Measurements from ENCODE around the gene MFSD11.

MFSD11 gene

GRCh38 chr17:76816590-76817135 lies 78.7 kb downstream of the MFSD11 start:
- in situ Hi-C loops (cut with HindIII; ENCODE audit: low pct_ligation_motif_present, low pct_unique_long_range_greater_than_20kb, low sequenced_read_pairs): no loop called here
- DNase-seq: peak; percentile 64

- DNase-seq: no peak
- in situ Hi-C loops (cut with HindIII; ENCODE audit: low pct_ligation_motif_present, low pct_unique_long_range_greater_than_20kb, low sequenced_read_pairs): no loop called here
Measured at GRCh38 chr17:76820039-76820438, 82.1 kb downstream of the MFSD11 start.

DNA sequence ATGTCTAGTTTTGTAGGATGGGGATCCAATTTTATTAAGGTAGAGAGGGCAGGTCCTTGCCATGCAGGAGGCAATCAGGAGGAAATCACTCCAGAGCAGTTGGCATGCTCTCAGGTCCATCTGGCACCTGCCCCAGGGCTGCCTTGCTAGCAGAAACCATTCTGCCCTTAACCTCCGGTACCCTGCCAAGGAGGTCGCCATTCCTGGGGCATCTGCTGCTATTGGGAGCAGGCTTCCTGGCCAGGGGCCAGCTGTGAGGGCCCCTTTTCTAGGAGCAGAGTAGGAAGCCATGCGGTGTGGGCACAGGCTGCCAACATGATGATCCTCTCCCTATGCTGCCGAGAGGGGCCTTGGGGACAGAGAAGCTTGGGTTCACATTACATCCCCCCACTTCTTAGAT lies 82.6 kb downstream of the MFSD11 start:
- DNase-seq: no peak
- in situ Hi-C loops (cut with HindIII; ENCODE audit: low pct_ligation_motif_present, low pct_unique_long_range_greater_than_20kb, low sequenced_read_pairs): no loop called here

DNA sequence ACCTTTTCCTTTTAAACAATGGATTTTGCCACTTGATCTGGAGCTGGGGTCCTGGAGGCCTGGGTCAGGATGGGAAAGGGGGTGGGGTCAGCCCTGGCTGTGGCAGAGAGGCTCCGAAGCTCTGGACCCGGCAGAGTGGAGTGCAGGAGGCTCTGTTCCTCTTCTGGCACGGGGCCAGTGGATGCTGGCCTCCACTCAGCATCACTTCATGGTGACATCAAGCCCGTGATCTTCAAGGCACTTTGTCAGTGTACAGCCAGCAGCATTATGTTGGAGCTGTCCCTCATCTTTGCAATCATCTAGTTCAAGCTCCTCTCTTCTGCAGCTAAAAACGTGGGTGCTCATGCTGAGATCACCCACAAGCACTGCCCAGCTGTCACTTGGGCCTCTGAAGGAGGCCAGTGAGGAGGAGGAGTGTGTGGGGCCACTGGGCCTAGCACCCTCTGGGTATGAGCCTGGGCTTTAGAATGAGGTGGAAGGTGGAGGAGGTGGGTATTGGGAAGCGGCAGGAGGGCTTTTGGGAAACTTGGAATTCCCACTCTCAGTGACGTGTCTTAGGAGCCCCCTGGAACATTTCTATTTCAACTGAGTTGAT lies 84.4 kb downstream of the MFSD11 start:
- no peak for DNase-seq
- in situ Hi-C loops (cut with HindIII; ENCODE audit: low pct_ligation_motif_present, low pct_unique_long_range_greater_than_20kb, low sequenced_read_pairs): no loop called here

DNA sequence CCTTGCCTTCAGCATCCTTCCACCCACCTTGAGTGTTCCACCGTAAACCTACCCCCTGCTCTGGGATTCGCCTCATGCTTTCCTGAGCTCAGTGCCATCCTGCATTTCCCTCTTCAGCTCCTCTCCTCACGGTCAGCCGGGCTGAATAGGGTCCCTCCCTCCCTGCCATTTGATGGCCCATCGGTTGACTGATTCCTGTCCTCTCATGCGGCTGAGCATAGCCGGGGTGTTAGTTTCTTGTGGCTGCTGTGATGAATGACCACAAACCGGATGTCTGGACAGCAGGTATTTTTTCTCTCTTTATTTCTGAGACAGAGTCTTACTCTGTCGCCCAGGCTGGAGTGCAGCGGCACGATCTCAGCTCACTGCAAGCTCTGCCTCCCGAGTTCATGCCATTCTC lies 86.2 kb downstream of the MFSD11 start:
- DNase-seq: no peak
- in situ Hi-C loops (cut with HindIII; ENCODE audit: low pct_ligation_motif_present, low pct_unique_long_range_greater_than_20kb, low sequenced_read_pairs): no loop called here

- in situ Hi-C loops (cut with HindIII; ENCODE audit: low pct_ligation_motif_present, low pct_unique_long_range_greater_than_20kb, low sequenced_read_pairs): no loop called here
- DNase-seq: no peak
Measured at GRCh38 chr17:76826330-76827068, 88.6 kb downstream of the MFSD11 start.

- peak; percentile 43 for DNase-seq
- in situ Hi-C loops (cut with HindIII; ENCODE audit: low pct_ligation_motif_present, low pct_unique_long_range_greater_than_20kb, low sequenced_read_pairs): no loop called here
Measured at GRCh38 chr17:76827736-76828135, 89.8 kb downstream of the MFSD11 start.

Measured in ACHN (cell line).